Kasumi-1 (cell line): ENCODE results near the gene MPHOSPH6.
"Not testable (repeated sequence)": the region's sequence is repeated elsewhere in the genome, so short reads cannot be mapped to it uniquely, and the experiment has no call there.

Experiments
- DNase-seq, 2 experiments: peaks; one replicate each; lab custom pipeline; 2025; lab: John Stamatoyannopoulos, UW

MPHOSPH6 gene

GRCh38 chr16:82175627-82176026 lies 5.6 kb upstream of the MPHOSPH6 start:
- DNase-seq, result no peak

DNA sequence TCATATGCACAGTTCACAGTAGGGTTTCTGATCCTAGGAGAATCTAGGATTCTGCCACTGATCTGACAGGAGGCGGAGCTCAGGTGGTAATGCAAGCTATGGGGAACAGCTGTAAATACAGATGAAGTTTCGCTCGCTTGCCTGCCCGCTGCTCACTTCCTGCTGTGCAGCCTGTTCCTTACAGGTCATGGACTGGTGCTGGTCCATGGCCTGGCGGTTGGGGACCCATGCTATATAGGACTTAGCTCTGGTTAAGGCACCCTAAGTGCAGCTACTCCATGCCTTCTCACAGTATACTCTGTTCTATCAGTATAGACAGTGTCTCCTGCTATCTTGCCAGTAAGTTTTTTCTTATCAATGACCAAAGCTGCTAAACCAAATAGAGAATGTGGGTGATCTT lies 2.4 kb downstream of the MPHOSPH6 start:
- DNase-seq, result no peak

DNA sequence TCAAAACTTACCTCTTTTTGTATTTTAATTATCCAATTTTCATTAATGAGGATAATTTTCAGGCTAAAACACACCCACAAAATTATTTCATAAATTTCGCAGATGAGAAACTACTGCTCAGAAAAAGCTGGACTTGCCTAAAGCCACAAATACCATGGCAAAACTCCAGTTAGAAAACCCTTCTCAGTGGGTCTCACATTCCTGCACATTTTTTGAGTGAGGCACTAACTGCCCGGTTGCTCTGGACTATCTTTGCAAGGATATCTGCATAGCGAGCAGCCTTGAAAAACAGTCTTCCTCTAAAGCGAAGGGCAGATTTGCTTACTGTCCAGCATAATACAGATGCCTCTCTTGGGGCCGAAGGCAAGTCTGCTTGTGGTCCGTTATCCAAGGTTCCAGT lies 9.8 kb downstream of the MPHOSPH6 start:
- DNase-seq, result no peak

DNA sequence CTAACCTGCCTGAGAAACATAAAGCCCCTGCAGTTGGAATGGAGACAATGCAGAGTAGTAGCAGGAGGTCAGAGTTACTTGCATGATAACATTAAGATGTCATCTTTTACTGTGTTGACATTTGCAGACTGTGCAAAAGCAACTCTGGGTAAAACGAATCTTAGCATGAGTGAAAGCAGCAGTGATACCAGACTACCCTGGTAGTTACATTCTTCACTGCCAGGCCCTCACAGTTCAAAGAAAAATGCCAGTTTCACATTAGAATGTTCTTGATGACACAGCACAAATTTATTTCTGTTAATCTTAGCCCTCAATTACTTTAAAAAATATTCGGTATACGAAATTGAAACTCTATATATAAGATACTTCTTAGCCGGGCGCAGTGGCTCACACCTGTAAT lies 12.2 kb downstream of the MPHOSPH6 start:
- no peak for DNase-seq

DNA sequence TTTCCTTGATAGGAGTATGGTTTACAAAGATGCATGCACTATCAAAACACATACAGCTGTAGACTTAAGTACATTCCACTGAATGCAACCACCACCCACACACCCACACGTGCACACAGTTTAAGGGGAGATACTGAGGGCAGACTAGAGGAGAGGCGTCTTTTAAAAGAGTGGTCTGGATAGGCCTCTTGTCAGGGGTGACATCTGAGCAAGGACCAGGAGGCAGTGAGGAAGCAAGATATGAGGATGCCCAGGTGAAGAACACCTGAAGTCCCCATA lies 12.6 kb downstream of the MPHOSPH6 start:
- DNase-seq, result no peak

GRCh38 chr16:82156761-82157533 lies 13.1 kb downstream of the MPHOSPH6 start:
- no peak for DNase-seq

GRCh38 chr16:82152641-82153112 lies 17.3 kb downstream of the MPHOSPH6 start:
- no peak for DNase-seq

DNA sequence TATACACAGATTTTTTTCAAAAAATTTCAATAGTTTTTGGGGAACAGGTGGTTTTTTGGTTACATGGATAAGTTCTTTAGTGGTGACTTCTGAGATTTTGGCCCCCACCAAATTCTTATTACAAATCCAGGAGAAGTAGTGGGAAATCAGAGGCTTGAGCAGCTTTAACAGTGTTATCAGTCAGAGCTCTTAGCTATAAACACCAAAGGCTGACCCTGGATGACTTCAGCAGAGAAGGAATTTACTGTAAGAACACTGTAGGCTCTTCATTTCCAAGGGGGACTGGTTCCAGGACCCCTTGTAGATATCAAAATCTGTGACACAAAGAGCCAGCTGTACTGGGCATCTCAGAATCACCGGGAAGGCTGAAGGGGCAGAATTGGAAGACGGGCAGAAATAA lies 17.8 kb downstream of the MPHOSPH6 start:
- DNase-seq, result no peak

DNA sequence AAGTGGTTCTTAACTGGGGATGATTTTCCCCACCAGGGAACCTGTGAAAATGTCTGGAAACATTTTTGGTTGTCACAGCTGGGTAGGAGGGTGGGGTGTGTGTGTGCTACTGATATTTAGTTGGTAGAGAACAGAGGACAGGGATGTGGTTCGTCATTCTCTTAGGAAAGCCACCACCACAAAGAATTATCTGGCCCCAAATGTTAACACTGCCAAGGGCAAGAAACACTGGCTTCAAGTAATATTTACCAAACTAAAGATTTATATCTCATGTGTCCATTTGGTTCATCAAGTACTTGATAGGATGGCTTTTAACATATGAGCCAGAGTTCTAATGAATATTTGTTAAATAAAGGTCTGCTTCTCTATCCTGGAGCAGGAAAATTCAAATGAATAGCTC lies 19.5 kb downstream of the MPHOSPH6 start:
- DNase-seq, result no peak

DNA sequence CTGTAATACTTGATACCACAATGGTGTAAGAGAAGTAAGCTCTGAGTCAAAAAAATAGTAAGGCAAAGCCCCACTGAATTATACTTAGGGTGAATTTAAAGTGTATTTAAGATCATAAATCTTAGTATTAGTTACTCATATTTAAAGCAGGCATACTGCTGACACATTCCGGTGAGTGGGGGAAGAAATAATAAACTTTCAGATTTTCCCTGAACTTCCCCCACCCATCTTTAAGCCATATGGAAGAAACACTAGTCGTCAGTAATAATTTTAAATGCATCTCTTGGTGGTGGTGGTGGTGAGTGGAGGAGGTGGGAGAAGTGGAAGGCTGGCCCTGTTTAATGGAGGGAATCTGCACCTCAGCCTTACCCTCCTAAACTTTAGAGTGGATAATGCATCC lies 20.5 kb downstream of the MPHOSPH6 start:
- DNase-seq, result no peak

DNA sequence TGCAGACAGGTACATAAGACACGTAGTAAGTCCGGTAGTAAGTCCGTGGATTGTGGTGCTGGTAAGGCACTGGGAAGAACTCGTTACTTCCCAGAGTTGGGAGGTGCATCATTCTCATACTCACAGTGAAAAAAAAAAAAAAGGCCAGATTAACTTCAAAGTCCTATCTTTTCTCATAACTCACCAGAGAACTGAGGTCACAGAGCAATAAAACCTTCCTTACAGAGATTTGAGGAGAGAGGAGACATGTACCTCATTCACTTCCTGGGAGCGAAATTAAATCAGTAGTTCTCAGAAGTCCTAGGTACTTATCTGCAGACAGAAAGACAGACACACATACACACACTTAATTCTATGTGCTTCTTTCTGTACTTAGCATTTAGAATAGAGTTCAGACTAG lies 22.5 kb downstream of the MPHOSPH6 start:
- no peak for DNase-seq

- no peak for DNase-seq
Observed at GRCh38 chr16:82146957-82147356, 23.1 kb downstream of the MPHOSPH6 start.

DNA sequence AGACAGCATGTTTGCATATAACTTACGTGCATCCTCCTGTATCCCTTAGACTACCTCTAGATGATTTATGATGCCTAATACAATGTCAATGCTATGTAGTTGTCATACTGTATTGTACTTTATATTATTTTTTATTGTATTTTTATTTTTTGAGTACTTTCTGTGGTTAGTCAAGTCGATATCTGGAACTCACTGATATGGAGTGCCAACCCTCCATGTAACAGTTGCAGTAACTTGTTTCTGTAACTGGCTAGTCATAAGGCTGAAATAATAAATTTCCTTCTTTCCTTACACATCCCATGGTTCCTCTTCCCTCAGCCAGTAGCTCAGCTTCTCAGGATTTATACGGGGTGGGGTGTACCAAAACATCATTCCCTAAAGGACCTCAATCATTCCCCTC lies 23.5 kb downstream of the MPHOSPH6 start:
- DNase-seq, result no peak

- not testable (repeated sequence) for DNase-seq
Observed at GRCh38 chr16:82139286-82139571, 30.8 kb downstream of the MPHOSPH6 start.

- no peak for DNase-seq
Observed at GRCh38 chr16:82138478-82139285, 31.3 kb downstream of the MPHOSPH6 start.

GRCh38 chr16:82137822-82138167 lies 32.2 kb downstream of the MPHOSPH6 start:
- no peak for DNase-seq

DNA sequence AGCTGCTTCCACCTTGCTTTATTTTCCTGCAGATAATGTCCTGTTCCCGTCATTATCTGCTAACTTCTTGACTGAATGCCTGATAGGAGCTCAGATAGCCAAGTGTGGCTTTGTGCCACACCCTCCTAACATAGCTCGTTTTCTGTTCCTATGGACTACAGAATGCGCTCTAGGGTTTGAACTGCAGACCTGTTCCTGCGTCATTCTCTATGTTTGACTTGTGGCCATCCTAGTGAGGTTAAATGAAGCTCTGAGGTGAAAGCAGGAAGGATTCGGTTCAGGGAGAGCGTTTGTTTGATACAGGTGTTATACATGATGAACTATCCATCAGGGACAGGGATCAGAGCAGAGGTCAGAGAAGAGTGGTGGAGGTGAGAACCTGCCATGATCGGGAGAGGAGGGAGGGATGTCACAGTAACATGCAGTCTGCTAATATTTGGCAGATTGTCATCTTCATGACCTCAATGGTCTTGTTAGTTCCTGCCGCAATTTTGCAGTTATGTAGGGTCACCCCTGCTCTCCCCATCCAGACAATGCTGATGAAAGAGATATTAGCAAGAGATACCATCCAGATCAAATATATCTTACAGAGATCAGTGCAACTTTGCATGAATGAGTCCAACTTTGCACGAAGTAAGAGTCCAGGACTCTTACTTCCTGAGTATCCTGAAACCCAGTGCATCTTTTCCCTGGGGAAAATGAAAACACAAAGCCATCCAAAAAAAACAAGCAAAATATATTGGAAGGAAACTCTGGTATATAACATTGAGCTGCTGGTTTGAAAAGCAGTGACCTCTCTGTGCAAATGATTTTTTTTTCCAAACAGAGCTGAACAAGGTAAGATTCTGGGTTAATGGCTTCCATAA lies 32.8 kb downstream of the MPHOSPH6 start:
- DNase-seq, result no peak

- no peak for DNase-seq
Observed at GRCh38 chr16:82135844-82136243, 34.2 kb downstream of the MPHOSPH6 start.

GRCh38 chr16:82134846-82135245 lies 35.2 kb downstream of the MPHOSPH6 start:
- DNase-seq, result no peak

GRCh38 chr16:82133798-82134197 lies 36.2 kb downstream of the MPHOSPH6 start:
- peak; percentile 22 to 55 for DNase-seq

GRCh38 chr16:82129881-82130280 lies 40.1 kb downstream of the MPHOSPH6 start:
- no peak for DNase-seq

DNA sequence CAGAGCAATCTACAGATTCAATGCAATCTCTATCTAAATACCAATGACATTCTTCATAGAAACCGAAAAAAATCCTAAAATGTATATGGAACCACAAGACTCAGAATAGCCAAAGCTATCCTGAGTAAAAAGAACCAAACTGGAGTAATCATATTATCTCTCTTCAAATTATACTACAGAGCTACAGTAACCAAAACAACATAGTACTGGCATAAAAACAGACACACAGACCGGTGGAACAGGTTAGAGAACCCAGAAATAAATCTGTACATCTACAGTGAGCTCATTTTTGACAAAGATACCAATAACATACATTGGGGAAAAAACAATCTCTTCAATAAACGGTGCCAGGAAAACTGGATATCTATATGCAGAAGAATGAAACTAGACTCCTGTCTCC lies 45.4 kb downstream of the MPHOSPH6 start:
- no peak for DNase-seq

DNA sequence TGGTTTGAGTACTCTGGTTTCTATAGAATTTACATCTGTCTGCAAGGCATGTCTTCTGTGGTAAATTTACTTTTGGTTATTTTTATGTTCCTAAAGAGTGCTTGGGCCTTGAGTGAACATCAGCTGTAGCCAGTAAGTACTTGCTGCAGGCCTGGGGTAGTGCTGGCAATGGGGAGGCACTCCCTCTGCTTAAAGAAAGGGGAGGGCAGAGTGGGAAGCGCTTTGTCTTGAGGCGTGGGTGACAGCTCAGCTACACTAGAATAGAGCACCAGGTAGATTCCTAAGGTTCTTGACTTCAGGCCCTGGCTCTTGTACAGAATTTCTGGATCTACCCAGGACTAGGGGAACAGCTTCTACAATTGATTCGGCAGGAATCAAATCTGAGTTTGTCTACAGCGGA lies 50.6 kb downstream of the MPHOSPH6 start:
- no peak for DNase-seq
